GM21825 (cell line): ENCODE measurements around the gene PPFIA2.

Experiments used
- ATAC-seq: cut with Tn5 transposase; IDR thresholded peaks from one replicate; pipeline ENCODE4 v1.9.1; 2021; ENCODE audit warnings: mild to moderate bottlenecking, moderate library complexity; ENCODE audit not compliant: unreplicated experiment

The PPFIA2 gene

DNA sequence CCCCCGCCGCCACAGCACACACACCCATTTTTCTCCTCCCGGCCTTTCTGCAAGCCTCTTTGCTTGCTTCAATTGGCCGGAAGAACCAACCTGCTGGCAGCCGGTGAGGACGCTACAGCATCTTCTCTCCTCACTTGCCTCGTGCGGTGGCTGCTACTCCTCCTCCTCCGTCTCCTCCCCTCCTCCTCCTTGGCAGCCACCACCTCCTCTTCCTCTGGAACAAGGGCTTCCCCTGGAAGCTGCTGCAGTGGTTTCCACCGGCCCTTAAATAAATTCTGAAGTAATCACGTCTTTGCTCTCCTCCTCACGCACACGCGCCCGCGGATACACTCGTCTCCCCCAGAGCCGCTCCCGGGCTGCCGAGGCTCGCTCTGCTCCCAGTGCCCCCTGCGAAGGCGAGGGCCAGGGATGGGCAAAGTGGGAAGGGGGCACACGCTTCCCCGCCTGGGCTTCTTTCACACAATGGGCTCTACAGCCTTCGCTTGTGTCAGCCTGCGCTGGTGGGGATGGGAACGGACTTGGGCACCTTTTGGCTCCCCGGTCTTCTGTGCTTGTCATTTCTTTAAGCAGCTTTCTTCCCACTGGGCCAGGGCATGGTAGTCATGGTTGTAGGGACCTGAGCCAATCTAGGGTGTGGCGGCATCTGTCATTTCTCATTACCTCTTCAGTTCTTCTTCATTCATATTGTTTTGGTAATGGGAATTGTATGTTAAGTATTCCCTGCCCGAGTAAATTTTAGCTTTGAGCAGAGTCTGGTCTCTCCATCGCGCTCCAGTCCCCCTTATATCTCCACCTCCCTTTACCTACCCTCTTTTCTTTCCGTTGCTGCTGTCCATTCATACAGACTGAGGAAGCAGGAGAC lies at the start of gene PPFIA2:
TSS of gene PPFIA2 (minus strand) at position 161 of the 862 bp plus-strand sequence.
- ATAC-seq = no peak

DNA sequence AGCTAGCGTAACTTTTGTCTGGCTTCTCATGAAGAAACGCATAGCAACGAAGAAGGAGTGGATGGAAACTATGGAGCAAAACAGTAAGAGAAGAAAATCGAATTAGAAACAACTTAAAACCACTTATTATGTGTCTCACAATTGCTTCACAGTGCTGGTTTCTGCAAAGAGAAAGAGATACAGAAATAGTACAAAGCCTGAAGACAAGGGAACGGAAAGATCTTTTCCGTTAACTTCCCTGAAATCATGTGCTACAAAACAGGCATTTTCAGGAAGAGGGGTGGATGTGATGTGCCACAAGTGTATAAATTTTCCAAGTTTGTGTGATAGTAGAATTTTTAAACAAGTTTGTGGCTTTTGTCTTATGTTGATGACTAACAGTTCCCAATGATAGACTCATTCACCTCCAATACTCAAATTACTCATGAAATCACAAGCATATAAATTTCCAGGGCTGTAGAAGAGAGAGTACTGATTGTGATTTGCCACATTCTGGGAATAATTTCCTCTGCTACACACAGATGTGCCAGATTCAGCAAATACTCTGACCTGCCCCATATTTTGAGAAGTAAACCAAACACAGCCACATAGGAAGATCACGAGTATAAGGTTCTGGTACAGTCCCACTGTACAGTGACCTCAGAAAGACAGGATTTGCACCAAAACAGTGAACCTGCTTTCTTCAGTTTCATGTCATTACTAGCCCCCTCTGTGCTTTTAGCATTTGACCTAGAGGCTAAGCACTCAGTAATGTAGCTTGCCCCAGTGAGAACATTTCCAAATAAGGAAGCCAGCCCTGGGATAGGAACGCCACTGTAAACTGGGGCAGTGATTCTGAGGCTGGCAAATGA lies 41.4 kb upstream of the PPFIA2 start:
- ATAC-seq = no peak

DNA sequence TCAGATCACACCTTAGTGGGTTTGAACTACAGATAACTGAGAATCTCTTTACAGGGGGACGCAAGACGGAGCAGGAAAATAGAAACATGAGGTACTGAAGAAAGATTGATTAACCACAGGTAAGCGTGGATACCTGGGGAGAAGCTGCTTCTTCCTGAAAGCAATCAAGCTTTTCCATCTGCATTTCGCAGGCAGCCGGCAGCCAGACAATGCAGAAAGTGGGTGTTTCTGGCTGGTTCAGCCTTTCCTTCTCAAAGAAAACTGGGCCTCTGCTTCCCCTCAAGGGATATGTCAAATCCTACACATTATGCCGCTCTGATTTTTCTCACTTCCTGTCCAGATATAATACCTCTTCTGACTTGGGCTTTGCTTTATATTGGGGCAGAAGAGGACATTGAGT lies 39.1 kb upstream of the PPFIA2 start:
- ATAC-seq = no peak

DNA sequence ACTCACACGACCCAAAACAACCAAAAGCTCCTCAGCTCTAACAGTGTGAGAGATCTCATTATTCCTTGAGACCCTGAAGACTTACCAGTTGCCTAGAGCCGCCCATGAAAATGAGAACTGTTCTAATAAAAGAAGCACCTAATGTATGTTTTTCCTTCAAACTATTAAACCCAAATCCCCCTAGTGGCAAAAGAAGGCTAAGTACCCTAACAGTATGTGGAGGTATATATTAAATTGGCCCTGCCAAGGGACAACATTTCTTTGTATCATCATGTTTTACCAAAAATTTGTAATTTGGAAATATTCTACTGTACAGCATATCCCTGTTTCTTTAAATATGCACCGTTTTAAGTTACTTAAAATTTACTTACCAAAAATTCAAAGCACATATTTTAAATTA lies 38.0 kb upstream of the PPFIA2 start:
- no peak for ATAC-seq

DNA sequence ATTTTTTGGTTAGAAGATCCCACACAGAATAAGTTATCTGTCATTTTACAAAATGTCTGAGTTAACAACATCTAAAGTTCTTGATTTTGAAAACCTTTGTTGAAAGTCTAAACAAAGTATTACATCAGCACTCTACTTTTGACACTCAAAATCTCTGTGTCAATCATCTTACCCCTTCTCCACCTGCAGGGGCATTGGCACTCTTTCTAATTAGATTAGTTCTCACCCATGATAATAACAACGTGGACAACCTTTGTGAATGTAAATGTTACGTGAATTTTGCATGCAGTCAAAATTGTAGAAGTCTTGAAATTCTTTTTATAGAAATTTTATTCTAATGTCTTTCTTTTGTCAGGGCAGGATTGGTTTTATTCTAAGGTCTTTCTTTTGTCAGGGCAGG lies 33.5 kb upstream of the PPFIA2 start:
- ATAC-seq = no peak

DNA sequence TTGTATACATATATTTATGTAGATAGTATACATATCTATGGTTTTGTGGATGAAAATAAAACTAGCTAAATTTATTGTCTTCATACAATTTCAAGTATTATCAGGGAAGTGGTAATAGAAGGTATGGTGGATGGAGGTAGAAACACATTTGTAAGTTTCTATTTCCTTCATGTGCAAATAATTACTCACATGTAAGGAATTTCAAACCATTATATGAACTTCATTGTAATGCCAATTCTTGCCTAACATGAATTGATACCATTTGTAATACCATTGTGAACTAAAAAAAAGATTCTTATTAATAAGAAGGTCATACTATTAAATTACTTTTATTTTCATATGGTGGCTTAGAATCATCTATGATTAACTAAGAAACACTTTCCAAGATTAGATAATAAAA lies 20.1 kb upstream of the PPFIA2 start:
- ATAC-seq = no peak

DNA sequence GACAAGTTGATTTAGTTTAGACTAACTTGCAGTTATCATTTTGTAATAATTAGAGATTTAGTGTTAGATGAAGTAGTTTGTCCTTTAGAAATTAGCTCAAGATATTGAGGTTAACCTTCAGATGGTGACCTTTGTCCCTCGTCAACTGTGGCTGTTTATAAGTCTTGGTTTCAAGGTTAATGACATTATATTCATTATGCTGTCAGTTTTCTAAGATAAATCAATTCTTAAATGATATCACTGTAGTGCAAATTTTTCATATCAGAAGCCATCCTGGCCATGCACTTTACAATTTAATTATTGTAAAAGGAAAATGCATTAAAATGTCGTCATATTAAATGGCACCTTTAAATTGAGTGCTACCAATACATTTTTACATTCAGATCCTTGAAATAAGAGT lies 19.6 kb upstream of the PPFIA2 start:
- ATAC-seq = no peak

DNA sequence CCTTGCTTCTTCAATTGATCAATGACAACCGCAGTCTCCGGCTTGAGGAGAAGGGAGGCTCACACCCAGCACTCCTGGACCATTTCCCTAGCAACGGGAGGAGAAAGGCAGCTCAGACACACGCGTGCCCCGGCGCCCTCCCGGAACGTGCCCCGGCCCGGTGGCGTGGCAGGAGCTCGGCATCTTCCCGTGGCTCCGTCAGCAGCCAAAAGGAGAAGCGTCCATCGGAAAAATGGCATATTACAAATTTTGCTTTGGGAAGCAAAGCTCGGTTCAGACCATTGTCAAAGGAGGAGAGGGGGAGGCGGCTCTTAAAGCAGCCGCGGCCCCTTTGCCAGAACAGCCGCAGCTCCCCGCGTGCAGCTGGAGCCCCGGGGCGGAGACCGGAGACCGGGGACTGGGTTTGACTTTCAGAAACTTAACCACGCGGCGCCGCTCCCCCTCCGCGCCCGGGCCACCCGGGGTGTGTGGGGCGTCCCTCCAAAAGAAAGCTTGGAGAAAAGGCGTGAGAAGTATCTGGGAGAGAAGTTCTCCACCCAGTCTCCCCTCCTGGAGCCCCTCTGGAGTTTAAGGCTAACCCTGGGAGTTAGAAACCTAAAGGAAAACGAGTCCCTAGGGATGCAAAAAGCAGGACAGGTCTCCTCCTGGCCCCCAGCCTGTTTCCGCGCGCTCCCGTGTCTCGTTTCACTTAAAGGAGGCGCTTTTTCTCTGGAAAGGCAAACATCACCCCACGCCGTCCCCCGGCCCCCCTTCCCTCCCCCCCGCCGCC lies 545 bp downstream of the PPFIA2 start:
- ATAC-seq = no peak

DNA sequence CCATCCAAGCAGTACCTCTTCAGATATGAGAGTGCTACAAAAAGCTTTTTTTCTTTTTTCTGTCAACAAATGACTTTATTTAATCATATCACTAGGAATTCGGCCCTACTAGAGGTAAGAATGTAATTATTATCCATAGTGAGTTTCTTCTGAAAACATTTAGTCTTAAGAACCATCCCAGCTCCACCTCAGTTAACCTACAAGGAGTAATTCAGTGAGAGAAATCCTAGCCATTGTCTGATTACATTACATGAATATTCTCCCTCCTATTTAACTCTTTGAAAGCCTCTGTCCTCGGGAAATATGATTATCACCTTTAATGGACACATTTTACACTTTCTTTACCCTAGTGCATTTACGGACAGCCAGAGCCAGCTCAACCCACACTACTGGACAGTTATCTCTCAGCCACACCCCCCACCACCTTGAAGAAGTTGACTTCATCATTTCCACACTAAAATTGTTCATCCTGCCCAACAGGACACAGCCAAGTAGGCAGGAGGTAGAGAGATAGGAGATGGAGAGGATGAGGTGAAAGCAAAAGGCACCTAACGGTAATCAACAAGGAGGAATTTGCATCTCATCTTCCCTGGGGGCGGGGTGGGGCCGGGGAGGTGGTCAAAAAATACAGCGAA lies 1.3 kb downstream of the PPFIA2 start:
- no peak for ATAC-seq

DNA sequence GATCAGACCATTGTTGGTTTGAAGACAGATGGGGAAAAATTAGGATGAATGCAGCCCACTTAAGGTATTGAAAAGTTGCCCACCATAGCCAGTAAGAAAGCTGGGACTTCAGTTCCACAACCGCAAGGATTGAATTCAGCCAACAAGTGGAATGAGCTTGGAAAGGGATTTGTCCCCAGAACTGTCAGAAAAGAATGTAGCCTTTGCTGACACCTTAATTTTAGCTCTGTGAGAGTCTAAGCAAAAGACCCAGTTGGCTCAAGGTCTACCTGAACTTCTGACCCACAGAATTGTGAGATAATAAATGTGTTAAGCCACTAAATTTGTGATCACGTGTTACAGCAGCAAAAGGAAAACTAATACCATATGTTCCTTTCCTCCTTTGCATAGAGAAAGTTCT lies 29.4 kb downstream of the PPFIA2 start:
- ATAC-seq = no peak

DNA sequence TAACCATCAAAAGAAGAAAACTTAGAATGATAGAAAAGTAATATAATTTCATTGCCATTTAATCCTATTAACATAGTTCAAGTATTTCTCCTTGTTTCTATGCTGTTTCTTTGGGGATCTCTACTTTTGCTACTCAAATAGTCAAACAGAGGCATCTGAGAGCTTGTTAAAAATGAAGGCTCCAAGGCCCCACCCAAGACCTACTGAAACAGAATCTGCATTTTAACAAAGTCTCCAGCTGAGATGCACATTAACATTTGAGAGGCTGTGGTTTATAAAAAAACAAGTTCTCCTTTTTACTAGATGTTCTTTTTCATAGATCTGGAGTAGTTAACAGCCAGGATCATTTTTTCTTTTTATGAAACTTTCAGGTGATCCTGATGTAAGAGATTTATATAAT lies 31.8 kb downstream of the PPFIA2 start:
- no peak for ATAC-seq

DNA sequence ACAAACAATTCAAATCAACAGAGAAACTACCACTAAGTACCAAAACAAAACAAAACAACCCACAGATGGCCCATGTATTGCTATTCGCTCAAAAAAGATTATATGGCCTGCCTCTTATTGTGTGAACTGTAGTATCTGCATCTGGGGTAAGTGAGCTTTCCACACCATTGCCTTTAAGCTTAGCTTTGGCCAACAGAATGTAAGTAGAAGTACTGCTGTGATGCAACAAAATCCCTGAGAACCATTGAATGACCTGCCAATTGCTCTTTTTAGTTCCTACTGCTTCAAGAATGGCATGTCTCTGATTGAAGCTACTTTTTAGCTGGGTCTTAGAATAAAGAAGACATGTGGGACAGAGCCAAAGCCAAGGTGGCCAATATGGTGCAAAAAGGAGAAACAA lies 32.5 kb downstream of the PPFIA2 start:
- ATAC-seq = no peak

DNA sequence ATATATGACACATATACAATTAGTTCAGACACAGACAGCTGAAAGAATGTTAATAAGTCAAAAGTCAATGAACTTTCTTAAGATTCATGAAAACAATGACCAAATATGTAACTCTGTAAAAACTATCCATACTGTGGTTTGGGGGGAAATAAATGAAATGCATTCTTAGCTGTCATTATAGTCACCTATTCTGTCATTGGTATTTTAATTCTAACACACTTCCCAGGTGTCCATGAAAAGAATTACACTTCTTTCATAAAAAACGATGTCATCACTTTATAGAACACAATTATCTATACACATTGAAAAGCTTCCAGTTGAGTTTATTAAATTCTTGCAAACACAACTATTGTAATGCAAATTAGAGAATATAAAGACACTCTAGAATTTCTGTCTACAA lies 35.8 kb downstream of the PPFIA2 start:
- ATAC-seq = no peak

DNA sequence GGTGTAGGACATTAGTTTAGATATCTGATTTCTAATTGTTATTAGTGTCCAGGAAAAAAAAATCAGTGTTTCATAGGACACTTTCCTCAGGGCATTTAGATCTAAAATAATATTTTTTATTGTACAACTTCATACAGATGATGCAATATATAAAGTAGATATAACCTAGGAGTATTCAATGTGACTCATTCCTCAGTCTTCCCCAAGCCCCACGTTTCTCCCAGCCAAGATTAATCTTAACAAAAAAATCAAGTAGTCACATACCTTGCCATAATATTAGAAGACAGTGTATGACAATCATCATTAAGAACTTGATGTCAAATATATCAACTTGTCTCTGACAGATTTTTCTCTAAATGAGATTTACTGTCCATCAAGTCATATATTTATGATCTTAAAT lies 37.1 kb downstream of the PPFIA2 start:
- ATAC-seq = no peak

DNA sequence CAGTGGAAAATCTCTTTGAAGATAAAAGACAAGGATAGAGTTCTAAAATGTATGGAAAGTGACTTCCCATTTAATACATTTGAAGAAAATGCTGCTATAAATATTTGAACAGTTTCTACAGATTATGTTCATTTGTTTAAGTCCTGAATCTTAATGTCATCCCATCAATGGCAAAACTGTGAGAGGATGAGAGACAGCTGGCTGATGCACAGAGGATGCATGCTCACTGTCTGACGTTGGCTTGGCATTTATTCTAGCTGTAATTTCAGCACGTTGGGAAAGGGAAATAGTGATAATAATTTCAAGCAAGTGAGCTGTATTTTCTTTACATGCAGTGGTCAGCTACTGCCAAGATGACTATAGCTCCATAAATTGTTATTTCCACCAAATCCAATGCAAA lies 40.5 kb downstream of the PPFIA2 start:
- no peak for ATAC-seq

DNA sequence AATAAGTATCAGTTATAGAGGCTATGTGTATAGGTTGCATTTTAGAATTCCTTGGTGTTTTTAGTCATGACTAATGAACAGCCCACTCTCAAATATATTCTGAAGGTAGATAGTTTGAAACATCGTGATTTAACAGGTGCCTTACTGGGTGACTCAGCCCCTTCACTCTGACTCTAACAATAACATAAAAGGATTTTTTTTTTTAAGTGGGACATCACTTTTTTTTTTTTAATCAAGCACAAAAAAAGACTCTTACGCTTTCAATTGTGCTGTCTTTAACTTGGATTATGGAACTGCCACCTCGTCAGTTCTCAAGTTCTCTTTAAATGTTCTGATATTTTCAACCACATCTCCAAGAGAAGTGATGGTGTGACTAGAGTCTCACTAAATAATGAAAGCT lies 46.6 kb downstream of the PPFIA2 start:
- no peak for ATAC-seq

DNA sequence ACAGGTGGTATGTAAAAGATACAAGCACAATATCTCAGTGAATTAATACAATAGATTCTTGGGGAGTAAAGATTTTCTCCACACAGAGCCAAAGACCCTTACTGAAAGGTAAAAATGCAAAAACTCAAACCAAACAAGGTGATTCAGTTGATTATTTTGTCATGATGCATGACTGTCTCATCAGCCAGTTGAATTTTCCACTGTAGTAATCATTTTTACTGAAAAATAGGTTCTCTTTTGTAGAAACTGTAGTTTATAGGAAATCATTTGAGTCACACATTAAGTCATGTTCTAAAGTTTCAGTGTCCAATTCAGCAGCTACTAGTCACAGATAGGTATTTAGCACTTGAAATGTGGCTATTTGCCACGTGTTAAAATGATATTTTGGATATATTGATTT lies 53.6 kb downstream of the PPFIA2 start:
- ATAC-seq = no peak

DNA sequence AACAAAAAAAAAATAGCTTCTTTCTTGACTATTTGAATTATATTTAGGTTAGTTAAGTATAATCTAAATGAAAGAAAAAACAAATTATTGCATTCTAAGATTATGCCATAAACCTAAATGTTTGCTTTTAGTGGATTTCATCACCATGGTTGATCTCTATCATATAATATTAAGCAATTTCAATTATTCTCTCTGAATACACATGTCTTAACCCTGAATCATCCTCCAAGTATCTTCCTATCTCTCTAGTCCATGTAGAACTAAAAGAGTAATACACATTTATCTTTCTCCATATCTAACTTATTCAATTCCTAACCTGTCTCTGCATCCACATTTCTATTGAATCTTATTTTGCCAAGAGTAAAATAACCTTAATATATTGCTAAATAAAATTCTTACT lies 59.6 kb downstream of the PPFIA2 start:
- no peak for ATAC-seq

DNA sequence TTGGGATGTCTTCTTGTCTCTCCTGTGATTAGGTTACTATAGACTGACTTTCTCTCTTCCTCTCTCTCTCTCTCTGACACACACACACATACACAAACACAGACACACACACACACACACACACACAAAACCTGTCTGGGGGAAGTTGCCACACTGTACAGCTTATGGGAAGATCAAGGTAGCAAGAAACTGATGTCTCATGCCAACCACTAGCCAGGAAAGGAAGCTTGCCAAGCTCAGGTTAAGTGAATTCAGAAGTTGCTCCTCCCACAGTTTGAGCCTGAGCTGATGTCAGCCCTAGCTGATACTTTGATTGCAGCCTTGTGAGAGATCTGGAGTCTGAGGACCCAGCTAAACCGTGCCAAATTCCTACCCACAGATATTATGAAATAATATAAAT lies 67.1 kb downstream of the PPFIA2 start:
- ATAC-seq = no peak

DNA sequence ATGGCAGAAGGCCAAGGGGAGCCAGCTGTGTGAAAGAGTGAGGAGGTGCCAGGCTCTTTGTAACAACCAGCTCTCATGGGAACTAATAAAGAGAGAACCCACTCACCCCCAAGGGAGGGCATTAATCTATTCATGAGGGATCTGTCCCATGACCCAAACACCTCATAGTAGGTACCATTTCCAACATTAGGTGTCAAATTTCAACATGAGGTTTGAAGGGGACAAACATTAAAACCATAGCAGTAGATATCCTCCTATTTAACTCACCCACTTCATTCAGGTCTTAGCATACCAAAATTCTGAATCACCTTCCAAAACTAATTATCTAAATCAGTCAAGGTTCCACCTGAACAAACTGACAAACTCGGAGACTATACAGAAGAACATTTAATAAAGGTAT lies 75.3 kb downstream of the PPFIA2 start:
- ATAC-seq = no peak

DNA sequence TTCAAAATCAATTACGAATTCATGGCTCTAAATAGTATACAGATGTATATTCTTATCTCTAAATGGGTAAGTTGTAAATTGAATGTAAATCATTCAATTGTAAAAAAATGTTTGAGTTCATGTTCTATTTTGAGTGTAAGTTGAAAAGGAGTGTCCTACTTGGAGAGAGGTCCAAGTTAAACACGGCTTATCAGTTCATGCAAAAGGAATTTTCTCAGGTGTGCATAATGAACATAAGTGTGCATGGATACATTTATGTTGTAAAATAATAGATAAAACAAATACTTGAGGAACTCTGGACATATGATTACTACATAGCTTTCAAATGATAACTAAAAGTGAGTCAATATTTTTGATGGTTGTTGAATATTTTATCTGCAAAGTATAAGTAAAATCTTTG lies 79.5 kb downstream of the PPFIA2 start:
- ATAC-seq = no peak
